HUDEP-2 (cell line): ENCODE data around the gene IL36RN.

Experiments
- DNase-seq, 76 experiments: peaks; one replicate each; lab custom pipeline; 2025; ENCODE audit not compliant: unreplicated experiment in 76 of 76; lab: John Stamatoyannopoulos, UW

The IL36RN gene

GRCh38 chr2:113070606-113070975 lies 11.6 kb downstream of the IL36RN start:
- no peak for DNase-seq

GRCh38 chr2:113072584-113072983 lies 13.6 kb downstream of the IL36RN start:
- DNase-seq, result no peak

- DNase-seq, result no peak
Measured at GRCh38 chr2:113073325-113073834, 14.4 kb downstream of the IL36RN start.

GRCh38 chr2:113075030-113075429 lies 16.0 kb downstream of the IL36RN start:
- no peak for DNase-seq

GRCh38 chr2:113075600-113075999 lies 16.6 kb downstream of the IL36RN start:
- no peak for DNase-seq

- no peak for DNase-seq
Measured at GRCh38 chr2:113076954-113077669, 18.1 kb downstream of the IL36RN start.

GRCh38 chr2:113077921-113078320 lies 18.9 kb downstream of the IL36RN start:
- DNase-seq, result no peak

GRCh38 chr2:113078350-113078839 lies 19.4 kb downstream of the IL36RN start:
- no peak for DNase-seq

- DNase-seq, result no peak
Measured at GRCh38 chr2:113079131-113079530, 20.1 kb downstream of the IL36RN start.

- peak in 28 of 76 experiments; percentile 0 to 35 (median 15) for DNase-seq
Measured at GRCh38 chr2:113080134-113080533, 21.1 kb downstream of the IL36RN start.

- no peak for DNase-seq
Measured at GRCh38 chr2:113081488-113082210, 22.7 kb downstream of the IL36RN start.

GRCh38 chr2:113083296-113083695 lies 24.3 kb downstream of the IL36RN start:
- no peak for DNase-seq

- peak in 18 of 76 experiments; percentile 4 to 44 (median 16) for DNase-seq
Measured at GRCh38 chr2:113084249-113085000, 25.4 kb downstream of the IL36RN start.

GRCh38 chr2:113085542-113085941 lies 26.5 kb downstream of the IL36RN start:
- peak in 11 of 76 experiments; percentile 1 to 41 (median 9) for DNase-seq

GRCh38 chr2:113088213-113088992 lies 29.4 kb downstream of the IL36RN start:
- DNase-seq, result no peak

GRCh38 chr2:113089916-113090315 lies 30.9 kb downstream of the IL36RN start:
- DNase-seq, result no peak

GRCh38 chr2:113091231-113091896 lies 32.4 kb downstream of the IL36RN start:
- no peak for DNase-seq

GRCh38 chr2:113092864-113093612 lies 34.0 kb downstream of the IL36RN start:
- DNase-seq, result no peak

GRCh38 chr2:113093613-113093977 lies 34.6 kb downstream of the IL36RN start:
- no peak for DNase-seq
